Ishikawa (cell line): Measurements from ENCODE around the gene PPP1R16B.

Experiments
- CEBPB ChIP-seq: IDR thresholded peaks from 2 replicates; pipeline ENCODE4 v1.6.1; 2012
- CREB1 ChIP-seq: IDR thresholded peaks from 2 replicates; pipeline ENCODE4 v1.6.1; 2012; ENCODE audit warnings: low read depth
- EGR1 ChIP-seq: IDR thresholded peaks from 2 replicates; pipeline ENCODE4 v1.6.1; 2012
- EP300 ChIP-seq: IDR thresholded peaks from 2 replicates; pipeline ENCODE4 v1.6.1; 2012; ENCODE audit warnings: borderline replicate concordance
- FOXM1 ChIP-seq: IDR thresholded peaks from 2 replicates; pipeline ENCODE4 v1.6.1; 2012; ENCODE audit warnings: low read depth, borderline replicate concordance
- NFIC ChIP-seq: IDR thresholded peaks from 2 replicates; pipeline ENCODE4 v1.6.1; 2012
- RAD21 ChIP-seq: IDR thresholded peaks from 2 replicates; pipeline ENCODE4 v1.6.1; 2012; ENCODE audit warnings: low read depth
- TAF1 ChIP-seq: IDR thresholded peaks from 2 replicates; pipeline ENCODE4 v1.6.1; 2012; ENCODE audit warnings: low read depth, mild to moderate bottlenecking
- TCF12 ChIP-seq: IDR thresholded peaks from 2 replicates; pipeline ENCODE4 v1.6.1; 2012; ENCODE audit warnings: low read depth
- TEAD4 ChIP-seq: IDR thresholded peaks from 2 replicates; pipeline ENCODE4 v1.6.1; 2012
- YY1 ChIP-seq: IDR thresholded peaks from 2 replicates; pipeline ENCODE4 v1.6.1; 2012; ENCODE audit warnings: low read depth
- ZBTB7A ChIP-seq: IDR thresholded peaks from 2 replicates; pipeline ENCODE4 v1.6.1; 2012; ENCODE audit warnings: low read depth
- TF ChIP-seq, protein P1 (sequence below): IDR thresholded peaks from 2 replicates; pipeline ENCODE4 v1.6.1; 2012
- TF ChIP-seq, protein P2 (sequence below): IDR thresholded peaks from 2 replicates; pipeline ENCODE4 v1.6.1; 2012; ENCODE audit warnings: low read depth, mild to moderate bottlenecking
- TF ChIP-seq, protein P3 (sequence below): IDR thresholded peaks from 2 replicates; pipeline ENCODE4 v1.6.1; 2012

Gene PPP1R16B

DNA sequence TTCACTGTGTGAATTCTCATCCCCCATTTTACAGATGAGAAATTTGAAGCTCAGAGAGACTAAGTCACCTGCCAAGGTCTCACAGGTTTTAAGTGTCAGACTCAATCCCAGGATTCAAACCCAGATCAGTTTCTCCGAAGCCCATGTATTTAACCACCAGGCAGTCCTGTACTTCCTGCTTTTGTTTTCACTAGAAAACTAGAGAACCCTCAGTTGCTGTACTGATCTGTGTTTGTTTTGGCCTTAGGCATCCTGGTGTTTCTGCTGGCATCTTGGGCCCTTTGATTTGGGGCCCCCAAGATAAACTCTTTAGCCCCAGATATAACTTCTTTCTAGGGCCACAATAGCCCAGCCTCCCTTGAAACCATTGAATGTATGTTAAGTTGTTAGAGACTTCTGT lies 36.5 kb downstream of the PPP1R16B start:
- TF ChIP-seq NFIC: no peak
- TF ChIP-seq, protein P1, sequence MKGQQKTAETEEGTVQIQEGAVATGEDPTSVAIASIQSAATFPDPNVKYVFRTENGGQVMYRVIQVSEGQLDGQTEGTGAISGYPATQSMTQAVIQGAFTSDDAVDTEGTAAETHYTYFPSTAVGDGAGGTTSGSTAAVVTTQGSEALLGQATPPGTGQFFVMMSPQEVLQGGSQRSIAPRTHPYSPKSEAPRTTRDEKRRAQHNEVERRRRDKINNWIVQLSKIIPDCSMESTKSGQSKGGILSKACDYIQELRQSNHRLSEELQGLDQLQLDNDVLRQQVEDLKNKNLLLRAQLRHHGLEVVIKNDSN: no peak
- TF ChIP-seq EP300: no peak
- no peak for TF ChIP-seq YY1
- no peak for TF ChIP-seq ZBTB7A
- TF ChIP-seq RAD21: no peak
- TF ChIP-seq CEBPB: no peak
- no peak for TF ChIP-seq TEAD4
- no peak for TF ChIP-seq EGR1
- TF ChIP-seq, protein P2, sequence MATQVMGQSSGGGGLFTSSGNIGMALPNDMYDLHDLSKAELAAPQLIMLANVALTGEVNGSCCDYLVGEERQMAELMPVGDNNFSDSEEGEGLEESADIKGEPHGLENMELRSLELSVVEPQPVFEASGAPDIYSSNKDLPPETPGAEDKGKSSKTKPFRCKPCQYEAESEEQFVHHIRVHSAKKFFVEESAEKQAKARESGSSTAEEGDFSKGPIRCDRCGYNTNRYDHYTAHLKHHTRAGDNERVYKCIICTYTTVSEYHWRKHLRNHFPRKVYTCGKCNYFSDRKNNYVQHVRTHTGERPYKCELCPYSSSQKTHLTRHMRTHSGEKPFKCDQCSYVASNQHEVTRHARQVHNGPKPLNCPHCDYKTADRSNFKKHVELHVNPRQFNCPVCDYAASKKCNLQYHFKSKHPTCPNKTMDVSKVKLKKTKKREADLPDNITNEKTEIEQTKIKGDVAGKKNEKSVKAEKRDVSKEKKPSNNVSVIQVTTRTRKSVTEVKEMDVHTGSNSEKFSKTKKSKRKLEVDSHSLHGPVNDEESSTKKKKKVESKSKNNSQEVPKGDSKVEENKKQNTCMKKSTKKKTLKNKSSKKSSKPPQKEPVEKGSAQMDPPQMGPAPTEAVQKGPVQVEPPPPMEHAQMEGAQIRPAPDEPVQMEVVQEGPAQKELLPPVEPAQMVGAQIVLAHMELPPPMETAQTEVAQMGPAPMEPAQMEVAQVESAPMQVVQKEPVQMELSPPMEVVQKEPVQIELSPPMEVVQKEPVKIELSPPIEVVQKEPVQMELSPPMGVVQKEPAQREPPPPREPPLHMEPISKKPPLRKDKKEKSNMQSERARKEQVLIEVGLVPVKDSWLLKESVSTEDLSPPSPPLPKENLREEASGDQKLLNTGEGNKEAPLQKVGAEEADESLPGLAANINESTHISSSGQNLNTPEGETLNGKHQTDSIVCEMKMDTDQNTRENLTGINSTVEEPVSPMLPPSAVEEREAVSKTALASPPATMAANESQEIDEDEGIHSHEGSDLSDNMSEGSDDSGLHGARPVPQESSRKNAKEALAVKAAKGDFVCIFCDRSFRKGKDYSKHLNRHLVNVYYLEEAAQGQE: no peak
- TF ChIP-seq FOXM1: no peak
- TF ChIP-seq TAF1: no peak
- TF ChIP-seq CREB1: no peak
- no peak for TF ChIP-seq TCF12
- TF ChIP-seq, protein P3, sequence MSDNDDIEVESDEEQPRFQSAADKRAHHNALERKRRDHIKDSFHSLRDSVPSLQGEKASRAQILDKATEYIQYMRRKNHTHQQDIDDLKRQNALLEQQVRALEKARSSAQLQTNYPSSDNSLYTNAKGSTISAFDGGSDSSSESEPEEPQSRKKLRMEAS: no peak

DNA sequence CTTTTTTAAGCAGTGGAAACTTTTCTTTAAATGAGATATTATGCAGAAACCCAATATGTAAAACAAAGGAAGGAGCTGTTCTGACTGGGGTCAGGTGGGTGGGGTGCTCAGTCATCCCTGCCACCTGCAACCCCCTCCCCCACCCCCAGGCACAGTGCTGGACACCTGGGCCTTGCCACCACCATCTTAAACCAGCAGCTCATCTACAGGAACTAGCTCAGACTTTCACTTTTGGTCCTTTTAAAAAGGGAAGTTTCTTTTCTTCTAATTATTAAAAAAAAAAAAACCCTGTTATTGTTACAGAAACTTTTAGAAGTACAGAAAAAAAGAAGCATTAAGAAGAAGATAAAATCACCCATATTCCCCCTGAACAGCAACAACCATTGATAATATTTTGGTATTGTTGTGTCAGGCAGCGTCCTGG lies 37.1 kb downstream of the PPP1R16B start:
- TF ChIP-seq TAF1 (no peak), TEAD4 (no peak), CREB1 (no peak), TCF12 (no peak), NFIC (no peak), CEBPB (no peak)
- TF ChIP-seq, protein P3: no peak

DNA sequence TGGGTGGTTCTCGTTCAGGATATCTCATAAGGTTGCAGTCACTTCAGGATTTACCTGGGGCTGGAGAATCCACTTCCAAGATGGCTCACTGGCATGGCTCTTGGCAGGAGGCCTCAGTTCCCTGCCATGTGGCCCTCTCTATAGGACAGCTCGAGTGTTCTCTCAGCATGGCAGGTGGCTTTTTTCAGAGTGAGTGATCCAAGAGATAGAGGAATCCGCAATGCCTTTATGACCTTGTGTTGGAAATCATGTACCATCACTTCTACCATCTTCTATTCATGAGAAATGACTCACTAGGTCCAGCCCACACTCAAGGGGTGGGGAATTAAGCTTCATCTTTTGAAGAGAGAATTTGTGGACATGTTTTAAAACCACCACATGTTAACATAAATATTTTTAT lies 37.8 kb downstream of the PPP1R16B start:
- TF ChIP-seq CREB1 (no peak), TEAD4 (no peak)

DNA sequence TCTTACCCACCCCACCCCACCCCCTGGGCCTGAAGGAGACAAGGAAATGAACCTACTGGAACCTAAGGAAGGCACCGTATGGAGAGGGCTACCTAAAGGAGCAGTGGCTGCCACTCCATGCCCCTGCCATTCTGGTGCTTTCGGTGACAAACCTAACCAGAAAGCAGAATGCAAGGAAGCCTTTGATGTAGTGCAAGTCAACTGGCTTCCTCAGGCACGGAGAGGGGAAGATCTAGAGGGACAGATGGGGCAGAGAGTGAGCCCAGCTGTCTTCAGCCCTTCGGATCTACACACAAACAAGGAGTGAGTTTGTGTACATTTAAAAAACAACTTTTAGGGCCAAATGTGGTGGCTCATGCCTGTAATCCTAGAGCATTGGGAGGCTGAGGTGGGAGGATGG lies 39.5 kb downstream of the PPP1R16B start:
- TF ChIP-seq EGR1 (no peak), EP300 (no peak), CREB1 (no peak), RAD21 (no peak), TEAD4 (no peak)

DNA sequence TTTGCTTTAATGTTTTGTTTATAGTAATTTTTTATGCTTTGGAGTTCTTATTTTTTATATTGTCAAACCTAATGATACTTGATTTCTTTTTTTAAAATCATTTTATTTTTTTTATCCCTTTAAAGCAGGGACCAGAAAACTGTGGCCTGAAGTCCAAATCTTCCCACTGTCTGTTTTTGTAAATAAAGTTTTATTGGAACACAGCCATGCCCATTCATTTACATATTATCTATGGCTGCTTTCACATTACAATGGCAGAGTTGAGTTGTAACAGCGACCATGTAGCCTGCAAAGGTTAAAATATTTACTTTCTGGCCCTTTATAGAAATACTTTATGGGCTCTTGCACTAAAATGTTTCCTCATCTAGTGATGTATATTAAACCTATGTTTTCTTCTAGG lies 42.3 kb downstream of the PPP1R16B start:
- TF ChIP-seq, protein P1: no peak
- no peak for TF ChIP-seq CREB1
- no peak for TF ChIP-seq FOXM1
- no peak for TF ChIP-seq NFIC
- no peak for TF ChIP-seq EP300
- TF ChIP-seq TAF1: no peak
- TF ChIP-seq, protein P3: no peak
- TF ChIP-seq CEBPB: no peak
- TF ChIP-seq, protein P2: no peak
- TF ChIP-seq TCF12: no peak

DNA sequence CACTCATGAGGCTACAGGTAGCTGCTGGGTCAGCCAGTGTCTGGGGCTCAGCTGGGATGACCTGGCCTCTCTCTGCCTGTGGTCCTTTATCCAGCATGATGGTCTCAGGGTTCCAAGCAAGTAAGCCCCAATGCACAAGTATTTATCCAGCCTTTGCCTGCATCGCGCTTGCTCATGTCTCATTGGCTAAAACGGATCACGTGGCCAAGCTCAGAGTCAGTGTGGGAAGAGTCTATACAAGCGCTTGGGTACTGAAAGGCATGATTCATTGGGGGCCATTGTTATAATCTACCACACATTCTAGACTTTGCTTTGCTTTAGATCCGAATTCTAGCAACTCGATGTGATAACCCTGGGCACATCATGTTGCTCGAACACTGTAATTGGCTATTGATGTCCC lies 48.3 kb downstream of the PPP1R16B start:
- TF ChIP-seq, protein P1: peak; percentile 86
- no peak for TF ChIP-seq EP300
- TF ChIP-seq TCF12: no peak
